HG03280 (cell line): ENCODE results near the gene SHANK3.
"Not testable (repeated sequence)": the region's sequence is repeated elsewhere in the genome, so short reads cannot be mapped to it uniquely, and the experiment has no call there.

Experiments
- ATAC-seq: cut with Tn5 transposase; IDR thresholded peaks from one replicate; pipeline ENCODE4 v1.9.1; 2021; ENCODE audit warnings: mild to moderate bottlenecking, moderate library complexity; ENCODE audit not compliant: unreplicated experiment

Gene SHANK3

GRCh38 chr22:50672471-50673230, at the start of gene SHANK3:
Gene SHANK3, plus strand, starts transcription at chr22:50672823.
- ATAC-seq, result no peak

- ATAC-seq, result no peak
Observed at GRCh38 chr22:50624347-50625130, 48.1 kb upstream of the SHANK3 start.

- no peak for ATAC-seq
Observed at GRCh38 chr22:50625131-50625567, 47.5 kb upstream of the SHANK3 start.

- no peak for ATAC-seq
Observed at GRCh38 chr22:50625568-50626313, 46.9 kb upstream of the SHANK3 start.

- ATAC-seq, result no peak
Observed at GRCh38 chr22:50626314-50626849, 46.2 kb upstream of the SHANK3 start.

- ATAC-seq, result no peak
Observed at GRCh38 chr22:50626850-50627641, 45.6 kb upstream of the SHANK3 start.

GRCh38 chr22:50627642-50628542, 44.7 kb upstream of the SHANK3 start, which contains the start of gene ARSA:
Gene ARSA, minus strand, starts transcription at chr22:50628152. Its CDS starts 373 bp downstream, at chr22:50627779.
- peak; percentile 81 for ATAC-seq

GRCh38 chr22:50628543-50629134, 44.0 kb upstream of the SHANK3 start:
- ATAC-seq, result peak; percentile 3

GRCh38 chr22:50630376-50630775, 42.2 kb upstream of the SHANK3 start:
- no peak for ATAC-seq

- no peak for ATAC-seq
Observed at GRCh38 chr22:50633086-50633485, 39.5 kb upstream of the SHANK3 start.

GRCh38 chr22:50633771-50634170, 38.9 kb upstream of the SHANK3 start:
- ATAC-seq, result no peak

GRCh38 chr22:50635591-50635990, 37.0 kb upstream of the SHANK3 start:
- ATAC-seq, result no peak

GRCh38 chr22:50640296-50640695, 32.3 kb upstream of the SHANK3 start:
- ATAC-seq, result not testable (repeated sequence)

GRCh38 chr22:50640857-50641647, 31.6 kb upstream of the SHANK3 start:
- ATAC-seq, result no peak

- ATAC-seq, result no peak
Observed at GRCh38 chr22:50641696-50642607, 30.7 kb upstream of the SHANK3 start.

- not testable (repeated sequence) for ATAC-seq
Observed at GRCh38 chr22:50643021-50643820, 29.4 kb upstream of the SHANK3 start.
